GM21515 (cell line): ENCODE data around the gene AKR7A2.
"Not testable (repeated sequence)": the region's sequence is repeated elsewhere in the genome, so short reads cannot be mapped to it uniquely, and the experiment has no call there.

Experiments used
- ATAC-seq: cut with Tn5 transposase; IDR thresholded peaks from one replicate; pipeline ENCODE4 v1.9.1; 2021; ENCODE audit not compliant: unreplicated experiment

AKR7A2 gene

GRCh38 chr1:19268445-19268844 is 43.5 kb downstream of the AKR7A2 start:
- no peak for ATAC-seq

GRCh38 chr1:19262744-19263143 is 49.2 kb downstream of the AKR7A2 start:
- ATAC-seq, result no peak

- ATAC-seq, result no peak
These were observed 49.9 kb downstream of the AKR7A2 start for GRCh38 chr1:19262047-19262446.

- no peak for ATAC-seq
These were observed 51.5 kb downstream of the AKR7A2 start for GRCh38 chr1:19260211-19261138.

GRCh38 chr1:19258353-19258752 is 53.6 kb downstream of the AKR7A2 start:
- no peak for ATAC-seq

GRCh38 chr1:19257178-19257914 is 54.6 kb downstream of the AKR7A2 start:
- no peak for ATAC-seq

- not testable (repeated sequence) for ATAC-seq
These were observed 55.6 kb downstream of the AKR7A2 start for GRCh38 chr1:19256301-19256700.

GRCh38 chr1:19255288-19255687 is 56.7 kb downstream of the AKR7A2 start:
- ATAC-seq, result no peak

GRCh38 chr1:19254416-19254815 is 57.5 kb downstream of the AKR7A2 start:
- no peak for ATAC-seq
